Measurements from ENCODE around the gene L3HYPDH. TPM values are rescaled to one million over a fixed set of nuclear protein-coding genes. Genes with fewer than 3 reads are reported as not detected.
A peak's percentile ranks its signal among the peaks of the same experiment; 100 is the strongest.

L3HYPDH gene
- total and polyA plus RNA-seq, 2 of the 13 experiments (the other 11 are each of a cell fraction or from before 2014, with no cell fraction given): 30.5 to 36.6 TPM

DNA sequence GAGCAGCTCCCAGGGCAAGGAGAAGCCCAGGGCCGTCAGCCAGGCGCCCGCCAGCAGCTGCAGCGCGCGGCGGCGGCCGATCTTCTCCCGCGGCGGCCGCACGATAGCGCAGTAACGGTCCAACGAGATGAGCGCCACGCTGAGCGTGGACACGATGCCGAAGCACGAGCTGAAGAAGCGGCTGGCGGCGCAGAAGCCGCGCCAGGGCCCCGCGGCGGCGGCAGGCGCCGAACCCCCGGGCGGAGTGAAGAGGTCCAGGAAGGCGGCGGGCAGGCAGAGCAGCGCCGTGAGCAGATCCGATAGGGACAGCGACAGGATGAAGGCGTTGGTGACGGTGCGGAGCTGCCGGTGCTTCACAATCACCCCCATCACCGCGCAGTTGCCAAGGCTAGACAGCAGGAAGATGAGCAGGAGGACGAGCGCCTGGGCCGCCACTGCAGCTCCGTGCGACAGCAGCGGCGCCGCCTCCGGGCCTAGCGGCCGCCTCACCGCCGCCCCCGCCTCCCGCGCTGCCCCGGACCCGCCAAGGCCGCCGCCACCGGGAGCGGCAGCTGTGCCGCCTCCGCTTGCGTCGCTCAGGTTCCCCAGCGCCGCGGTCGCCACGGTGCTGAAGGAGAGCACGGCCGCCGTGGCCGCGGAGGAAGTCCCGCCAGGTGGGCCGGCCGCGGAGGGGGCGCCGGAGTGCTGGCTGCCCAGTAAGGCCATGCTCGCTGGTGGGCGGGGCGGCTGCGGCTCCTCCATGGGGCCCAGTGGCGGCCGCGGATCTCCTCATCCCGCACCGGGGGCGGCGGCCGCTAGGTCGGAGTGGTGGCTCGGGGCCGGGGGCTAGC is 19.5 kb downstream of the L3HYPDH start (continued):
- TF ChIP-seq, protein P1, sequence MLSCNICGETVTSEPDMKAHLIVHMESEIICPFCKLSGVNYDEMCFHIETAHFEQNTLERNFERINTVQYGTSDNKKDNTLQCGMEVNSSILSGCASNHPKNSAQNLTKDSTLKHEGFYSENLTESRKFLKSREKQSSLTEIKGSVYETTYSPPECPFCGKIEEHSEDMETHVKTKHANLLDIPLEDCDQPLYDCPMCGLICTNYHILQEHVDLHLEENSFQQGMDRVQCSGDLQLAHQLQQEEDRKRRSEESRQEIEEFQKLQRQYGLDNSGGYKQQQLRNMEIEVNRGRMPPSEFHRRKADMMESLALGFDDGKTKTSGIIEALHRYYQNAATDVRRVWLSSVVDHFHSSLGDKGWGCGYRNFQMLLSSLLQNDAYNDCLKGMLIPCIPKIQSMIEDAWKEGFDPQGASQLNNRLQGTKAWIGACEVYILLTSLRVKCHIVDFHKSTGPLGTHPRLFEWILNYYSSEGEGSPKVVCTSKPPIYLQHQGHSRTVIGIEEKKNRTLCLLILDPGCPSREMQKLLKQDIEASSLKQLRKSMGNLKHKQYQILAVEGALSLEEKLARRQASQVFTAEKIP (CRISPR knock-in tag; IDR thresholded peaks at IDR 0.05; ENCODE audit: borderline replicate concordance): no peak
- TF ChIP-seq, protein P2, sequence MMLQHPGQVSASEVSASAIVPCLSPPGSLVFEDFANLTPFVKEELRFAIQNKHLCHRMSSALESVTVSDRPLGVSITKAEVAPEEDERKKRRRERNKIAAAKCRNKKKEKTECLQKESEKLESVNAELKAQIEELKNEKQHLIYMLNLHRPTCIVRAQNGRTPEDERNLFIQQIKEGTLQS (CRISPR knock-in tag; IDR thresholded peaks at IDR 0.05): no peak
- no peak for TF ChIP-seq NFATC3 (CRISPR knock-in tag; IDR thresholded peaks at IDR 0.05)
- no peak for TF ChIP-seq ZNF383 (CRISPR knock-in tag; IDR thresholded peaks at IDR 0.05; ENCODE audit: borderline replicate concordance)
- TF ChIP-seq, protein P3, sequence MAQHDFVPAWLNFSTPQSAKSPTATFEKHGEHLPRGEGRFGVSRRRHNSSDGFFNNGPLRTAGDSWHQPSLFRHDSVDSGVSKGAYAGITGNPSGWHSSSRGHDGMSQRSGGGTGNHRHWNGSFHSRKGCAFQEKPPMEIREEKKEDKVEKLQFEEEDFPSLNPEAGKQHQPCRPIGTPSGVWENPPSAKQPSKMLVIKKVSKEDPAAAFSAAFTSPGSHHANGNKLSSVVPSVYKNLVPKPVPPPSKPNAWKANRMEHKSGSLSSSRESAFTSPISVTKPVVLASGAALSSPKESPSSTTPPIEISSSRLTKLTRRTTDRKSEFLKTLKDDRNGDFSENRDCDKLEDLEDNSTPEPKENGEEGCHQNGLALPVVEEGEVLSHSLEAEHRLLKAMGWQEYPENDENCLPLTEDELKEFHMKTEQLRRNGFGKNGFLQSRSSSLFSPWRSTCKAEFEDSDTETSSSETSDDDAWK (CRISPR knock-in tag; IDR thresholded peaks at IDR 0.05): no peak
- TF ChIP-seq PHB2 (IDR thresholded peaks at IDR 0.05; ENCODE audit: partially characterized antibody): no peak
- TF ChIP-seq, protein P4, sequence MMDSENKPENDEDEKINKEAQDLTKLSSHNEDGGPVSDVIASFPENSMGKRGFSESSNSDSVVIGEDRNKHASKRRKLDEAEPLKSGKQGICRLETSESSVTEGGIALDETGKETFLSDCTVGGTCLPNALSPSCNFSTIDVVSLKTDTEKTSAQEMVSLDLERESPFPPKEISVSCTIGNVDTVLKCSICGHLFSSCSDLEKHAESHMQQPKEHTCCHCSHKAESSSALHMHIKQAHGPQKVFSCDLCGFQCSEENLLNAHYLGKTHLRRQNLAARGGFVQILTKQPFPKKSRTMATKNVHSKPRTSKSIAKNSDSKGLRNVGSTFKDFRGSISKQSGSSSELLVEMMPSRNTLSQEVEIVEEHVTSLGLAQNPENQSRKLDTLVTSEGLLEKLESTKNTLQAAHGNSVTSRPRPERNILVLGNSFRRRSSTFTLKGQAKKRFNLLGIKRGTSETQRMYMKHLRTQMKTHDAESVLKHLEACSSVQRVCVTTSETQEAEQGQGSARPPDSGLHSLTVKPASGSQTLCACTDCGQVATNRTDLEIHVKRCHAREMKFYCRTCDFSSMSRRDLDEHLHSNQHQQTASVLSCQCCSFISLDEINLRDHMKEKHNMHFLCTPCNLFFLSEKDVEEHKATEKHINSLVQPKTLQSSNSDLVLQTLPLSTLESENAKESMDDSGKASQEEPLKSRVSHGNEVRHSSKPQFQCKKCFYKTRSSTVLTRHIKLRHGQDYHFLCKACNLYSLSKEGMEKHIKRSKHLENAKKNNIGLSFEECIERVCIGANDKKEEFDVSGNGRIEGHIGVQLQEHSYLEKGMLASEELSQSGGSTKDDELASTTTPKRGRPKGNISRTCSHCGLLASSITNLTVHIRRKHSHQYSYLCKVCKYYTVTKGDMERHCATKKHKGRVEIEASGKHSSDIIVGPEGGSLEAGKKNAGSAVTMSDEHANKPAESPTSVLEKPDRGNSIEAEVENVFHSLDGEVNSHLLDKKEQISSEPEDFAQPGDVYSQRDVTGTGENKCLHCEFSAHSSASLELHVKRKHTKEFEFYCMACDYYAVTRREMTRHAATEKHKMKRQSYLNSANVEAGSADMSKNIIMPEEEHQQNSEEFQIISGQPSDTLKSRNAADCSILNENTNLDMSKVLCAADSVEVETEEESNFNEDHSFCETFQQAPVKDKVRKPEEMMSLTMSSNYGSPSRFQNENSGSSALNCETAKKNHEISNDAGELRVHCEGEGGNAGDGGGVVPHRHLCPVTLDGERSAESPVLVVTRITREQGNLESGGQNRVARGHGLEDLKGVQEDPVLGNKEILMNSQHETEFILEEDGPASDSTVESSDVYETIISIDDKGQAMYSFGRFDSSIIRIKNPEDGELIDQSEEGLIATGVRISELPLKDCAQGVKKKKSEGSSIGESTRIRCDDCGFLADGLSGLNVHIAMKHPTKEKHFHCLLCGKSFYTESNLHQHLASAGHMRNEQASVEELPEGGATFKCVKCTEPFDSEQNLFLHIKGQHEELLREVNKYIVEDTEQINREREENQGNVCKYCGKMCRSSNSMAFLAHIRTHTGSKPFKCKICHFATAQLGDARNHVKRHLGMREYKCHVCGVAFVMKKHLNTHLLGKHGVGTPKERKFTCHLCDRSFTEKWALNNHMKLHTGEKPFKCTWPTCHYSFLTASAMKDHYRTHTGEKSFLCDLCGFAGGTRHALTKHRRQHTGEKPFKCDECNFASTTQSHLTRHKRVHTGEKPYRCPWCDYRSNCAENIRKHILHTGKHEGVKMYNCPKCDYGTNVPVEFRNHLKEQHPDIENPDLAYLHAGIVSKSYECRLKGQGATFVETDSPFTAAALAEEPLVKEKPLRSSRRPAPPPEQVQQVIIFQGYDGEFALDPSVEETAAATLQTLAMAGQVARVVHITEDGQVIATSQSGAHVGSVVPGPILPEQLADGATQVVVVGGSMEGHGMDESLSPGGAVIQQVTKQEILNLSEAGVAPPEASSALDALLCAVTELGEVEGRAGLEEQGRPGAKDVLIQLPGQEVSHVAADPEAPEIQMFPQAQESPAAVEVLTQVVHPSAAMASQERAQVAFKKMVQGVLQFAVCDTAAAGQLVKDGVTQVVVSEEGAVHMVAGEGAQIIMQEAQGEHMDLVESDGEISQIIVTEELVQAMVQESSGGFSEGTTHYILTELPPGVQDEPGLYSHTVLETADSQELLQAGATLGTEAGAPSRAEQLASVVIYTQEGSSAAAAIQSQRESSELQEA (CRISPR knock-in tag; IDR thresholded peaks at IDR 0.05; ENCODE audit: not compliant biosample characterization): no peak
- 0 out of 2 replicates have a peak, but pooled peaks have one; percentile 33 for TF ChIP-seq ZNF34 (CRISPR knock-in tag; IDR thresholded peaks at IDR 0.05; ENCODE audit: borderline replicate concordance)
- no peak for TF ChIP-seq ZNF354B (CRISPR knock-in tag; IDR thresholded peaks at IDR 0.05)
- TF ChIP-seq, protein P5, sequence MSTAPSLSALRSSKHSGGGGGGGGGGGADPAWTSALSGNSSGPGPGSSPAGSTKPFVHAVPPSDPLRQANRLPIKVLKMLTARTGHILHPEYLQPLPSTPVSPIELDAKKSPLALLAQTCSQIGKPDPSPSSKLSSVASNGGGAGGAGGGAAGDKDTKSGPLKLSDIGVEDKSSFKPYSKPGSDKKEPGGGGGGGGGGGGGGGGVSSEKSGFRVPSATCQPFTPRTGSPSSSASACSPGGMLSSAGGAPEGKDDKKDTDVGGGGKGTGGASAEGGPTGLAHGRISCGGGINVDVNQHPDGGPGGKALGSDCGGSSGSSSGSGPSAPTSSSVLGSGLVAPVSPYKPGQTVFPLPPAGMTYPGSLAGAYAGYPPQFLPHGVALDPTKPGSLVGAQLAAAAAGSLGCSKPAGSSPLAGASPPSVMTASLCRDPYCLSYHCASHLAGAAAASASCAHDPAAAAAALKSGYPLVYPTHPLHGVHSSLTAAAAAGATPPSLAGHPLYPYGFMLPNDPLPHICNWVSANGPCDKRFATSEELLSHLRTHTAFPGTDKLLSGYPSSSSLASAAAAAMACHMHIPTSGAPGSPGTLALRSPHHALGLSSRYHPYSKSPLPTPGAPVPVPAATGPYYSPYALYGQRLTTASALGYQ (CRISPR knock-in tag; IDR thresholded peaks at IDR 0.05): no peak
